Aorta (tissue), 5 donors: Measurements from ENCODE around the gene IQGAP2. TPM values are rescaled to one million over a fixed set of nuclear protein-coding genes. Genes with fewer than 3 reads are reported as not detected.

Experiments
- ATAC-seq: fragments of 200-7000 bp; cut with Tn5 transposase; one replicate; pipeline ENCODE4 v1.9.1; 2022; ENCODE audit warnings: moderate library complexity; ENCODE audit not compliant: low FRiP score
- DNase-seq, 2 donors: peaks; one replicate each; pipeline ENCODE4 v3.0.0-alpha.2; 2020
- H3K27ac ChIP-seq, 2 donors: one replicate each; pipeline ENCODE4 v1.5.1; 2013; ENCODE audit warnings: low read length in 2 of 2, mild to moderate bottlenecking in 2 of 2, moderate library complexity in 2 of 2, control low read depth in 1 of 2, inconsistent platforms in 1 of 2, low read depth in 1 of 2
- H3K27me3 ChIP-seq, 2 donors: one replicate each; pipeline ENCODE4 v1.6.1; 2013; ENCODE audit warnings: control low read depth in 1 of 2, low read length in 1 of 2, mild to moderate bottlenecking in 1 of 2, moderate library complexity in 1 of 2; ENCODE audit not compliant: insufficient read depth in 2 of 2, control insufficient read depth in 1 of 2
- H3K36me3 ChIP-seq, 2 donors: one replicate each; pipeline ENCODE4 v1.6.1; 2013; ENCODE audit warnings: control low read depth in 1 of 2, low read length in 1 of 2, mild to moderate bottlenecking in 1 of 2; ENCODE audit not compliant: insufficient read depth in 2 of 2, control insufficient read depth in 1 of 2
- H3K4me1 ChIP-seq, 2 donors: one replicate each; pipeline ENCODE4 v1.6.1; 2013; ENCODE audit warnings: low read length in 2 of 2, control low read depth in 1 of 2, mild to moderate bottlenecking in 1 of 2, moderate library complexity in 1 of 2; ENCODE audit not compliant: insufficient read depth in 2 of 2, control insufficient read depth in 1 of 2
- H3K4me3 ChIP-seq, 2 donors: one replicate each; pipeline ENCODE4 v1.5.1; 2013; ENCODE audit warnings: low read length in 2 of 2, control low read depth in 1 of 2, mild to moderate bottlenecking in 1 of 2
- H3K9me3 ChIP-seq: one replicate; pipeline ENCODE4 v1.6.1; 2013; ENCODE audit warnings: mild to moderate bottlenecking, low read length; ENCODE audit not compliant: control insufficient read depth
- WGBS, 2 donors: extraction: QIAGEN DNeasy Blood & Tissue Kit; methylation state at CpG; one replicate each; pipeline ENCODE4 v1.1.7; 2013; 5-methylcytosine and 5-hydroxymethylcytosine counted together
- intact Hi-C, 2 donors: fragments of 100-400 bp; cut with DNase I; formaldehyde crosslinking; loops; one replicate each; pipeline versions ENCODE4 v1.14.2 to v1.15.0; 2022
- polyA plus RNA-seq, 2 donors: library from polyadenylated mRNA; stranded (reverse); fragments of 200-250 nt; gene quantifications; one replicate each; pipeline ENCODE4 v1.2.3, GENCODE V29; 2013
- total RNA-seq, 2 donors: library from RNA; stranded (reverse); fragmentation: NEBNext Ultra II Directional; extraction: Animal tissue kit (Norgen Biotek cat#: 25700); gene quantifications; one replicate each; pipeline ENCODE4 v1.2.1, GENCODE V29; 2021
- donor health status: healthy with polysubstance abuse.
- donor health status: Bipolar disorder and iron deficiency.
- donor health status: DM: no; HTN: no; CAD: no.
- donor health status: DM: no; HTN: no; CAD: no.
- donor health status: DM: yes; HTN: yes; CAD: no.

The IQGAP2 gene
- total and polyA plus RNA-seq, 4 donors, result 2.6 to 40.2 (median 20.4) TPM

DNA sequence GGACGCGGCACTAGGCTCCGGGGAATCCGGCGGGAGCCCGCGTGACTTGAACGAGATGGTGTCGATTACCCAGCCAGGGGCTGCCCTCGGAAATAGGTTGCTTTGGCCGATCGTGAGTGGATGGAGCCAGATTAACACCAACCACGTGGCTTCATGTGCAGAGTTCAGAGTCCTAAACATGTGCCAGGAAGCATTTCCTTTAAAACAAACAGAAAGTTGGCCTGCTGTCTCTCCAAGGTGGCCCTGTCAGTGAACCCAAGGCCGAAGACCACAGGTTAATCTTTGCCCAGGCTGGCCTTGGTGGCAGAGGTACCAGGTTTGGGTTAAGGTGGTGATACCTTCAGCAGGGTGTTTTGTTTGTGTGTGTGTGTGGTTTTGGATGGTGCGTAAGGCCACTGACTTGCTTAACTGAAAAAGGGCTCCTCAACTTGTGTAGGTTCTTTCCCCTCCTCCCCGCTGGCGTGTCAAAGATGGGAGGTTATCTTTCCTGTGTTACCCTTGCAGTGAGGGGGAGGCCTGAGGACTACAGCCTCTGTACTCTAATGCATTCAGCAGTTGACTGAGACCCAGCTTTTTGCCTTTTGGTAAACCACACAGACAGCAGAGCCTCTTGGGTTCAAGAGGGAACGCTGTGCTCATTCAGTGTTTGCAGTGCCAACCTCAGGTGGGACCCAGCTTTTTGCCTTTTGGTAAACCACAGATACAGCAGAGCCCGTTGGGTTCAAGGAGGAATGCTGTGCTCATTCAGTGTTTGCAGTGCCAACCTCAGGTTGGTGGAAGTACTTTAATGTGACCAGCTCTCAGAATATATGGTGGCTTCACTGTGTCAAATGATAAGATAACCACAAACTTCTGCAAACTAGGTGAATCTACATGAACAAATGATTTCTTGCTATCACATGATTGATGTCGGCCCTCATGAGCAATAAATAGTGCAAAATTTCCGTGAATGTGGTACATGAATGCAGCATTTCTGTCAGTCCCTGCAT, 1.4 kb downstream of the IQGAP2 start:
- ATAC-seq (no peak), DNase-seq (peak in 1 of 2 donors; percentile 75)
- no peaks in the 10 kb centered on the region for H3K36me3 ChIP-seq
- H3K27ac ChIP-seq, result no peak overlapping the region
- H3K4me3 ChIP-seq, result no peak overlapping the region
- H3K4me1 ChIP-seq, result no peaks in the 10 kb centered on the region
- no peaks in the 10 kb centered on the region for H3K9me3 ChIP-seq
- intact Hi-C loops, result loop anchor here in 1 of 2 donors (1.0 kb wide), 1 partner anchor 15 kb away; no protein-coding TSS in a partner anchor
- 33 to 35% methylated on average over 21 of the region's 21 CpGs for WGBS, 2 donors
- no peaks in the 10 kb centered on the region for H3K27me3 ChIP-seq

DNA sequence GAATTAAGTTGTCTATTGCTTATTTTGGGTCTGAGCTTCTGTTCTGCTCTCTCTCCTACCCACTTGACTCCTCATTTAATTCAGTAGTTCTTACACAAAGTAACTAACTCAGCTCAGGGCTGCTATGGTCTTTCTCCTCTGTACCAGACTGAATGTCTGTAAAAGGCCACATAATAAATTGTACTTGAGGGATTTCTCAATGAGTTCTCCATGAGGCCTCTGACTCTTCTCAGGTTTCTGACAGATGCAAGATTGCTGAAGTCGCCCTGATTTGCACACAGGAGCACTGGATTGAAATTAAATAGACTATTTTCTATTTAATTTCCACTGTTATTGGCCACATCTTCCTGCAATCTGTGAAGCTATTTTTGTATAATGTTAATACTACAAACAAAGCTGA, 2.9 kb downstream of the IQGAP2 start:
- no peaks in the 10 kb centered on the region for H3K36me3 ChIP-seq
- no peak for ATAC-seq
- intact Hi-C loops, result no loop called here
- no peak overlapping the region for H3K27ac ChIP-seq
- no peaks in the 10 kb centered on the region for H3K9me3 ChIP-seq
- H3K4me1 ChIP-seq, result no peaks in the 10 kb centered on the region
- H3K27me3 ChIP-seq, result no peaks in the 10 kb centered on the region
- DNase-seq, result no peak
- H3K4me3 ChIP-seq, result no peak overlapping the region
- WGBS, 2 donors, result 54 to 72% methylated on average over 1 of the region's 1 CpG

DNA sequence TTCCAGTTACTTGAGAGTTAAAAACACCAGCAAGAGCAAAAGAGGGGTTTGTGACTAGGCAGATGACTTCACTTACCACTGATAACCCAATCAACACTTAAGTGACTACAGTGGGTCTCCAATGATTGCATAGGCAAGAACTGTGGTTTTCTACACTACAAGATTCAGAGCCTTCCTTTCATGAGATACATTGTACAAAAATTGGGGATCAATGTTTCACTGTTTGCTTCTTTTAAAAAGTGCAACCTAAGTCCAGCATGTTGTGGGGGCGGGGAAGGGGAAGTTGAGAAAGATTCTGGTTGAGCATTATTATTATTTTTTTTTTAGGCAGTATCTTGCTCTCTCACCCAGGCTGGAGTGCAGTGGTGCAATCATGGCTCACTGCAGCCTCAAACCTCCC, 3.6 kb downstream of the IQGAP2 start:
- ATAC-seq, result no peak
- 88 to 96% methylated on average over 1 of the region's 1 CpG for WGBS, 2 donors
- Histone ChIP-seq H3K4me3 (no peak overlapping the region), H3K36me3 (no peaks in the 10 kb centered on the region), H3K4me1 (no peaks in the 10 kb centered on the region), H3K27me3 (no peaks in the 10 kb centered on the region), H3K27ac (no peak overlapping the region), H3K9me3 (no peaks in the 10 kb centered on the region)
- no peak for DNase-seq
- intact Hi-C loops, result no loop called here

DNA sequence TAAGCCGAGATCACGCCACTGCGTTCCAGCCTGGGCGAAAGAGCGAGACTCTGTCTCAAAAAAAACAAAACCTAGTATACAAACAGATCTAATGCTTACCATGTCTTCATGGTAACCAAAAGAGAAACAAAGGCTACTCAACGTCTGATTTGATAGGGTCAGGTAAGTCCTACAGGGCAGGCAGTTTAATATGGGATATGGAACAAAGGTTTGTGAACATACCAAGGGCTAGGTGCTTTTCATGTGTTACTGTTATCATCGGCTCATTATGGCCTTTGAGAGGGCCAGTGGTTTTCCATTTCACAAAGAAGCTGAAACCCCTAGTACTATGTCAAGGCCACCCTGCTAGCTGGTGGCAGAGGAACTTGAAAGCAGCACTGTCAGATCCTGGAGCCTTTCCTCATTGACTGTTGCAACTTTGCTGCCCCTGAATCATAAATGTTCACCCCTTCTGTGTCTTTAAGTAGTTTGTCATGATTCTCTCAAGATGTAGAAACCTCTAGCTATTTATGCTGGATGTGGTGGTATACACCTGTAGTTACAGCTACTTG, 5.1 kb downstream of the IQGAP2 start:
- H3K27ac ChIP-seq, result no peak overlapping the region
- WGBS, 2 donors, result 89 to 91% methylated on average over 7 of the region's 7 CpGs
- no peak for ATAC-seq
- H3K4me1 ChIP-seq, result no peaks in the 10 kb centered on the region
- no peak overlapping the region for H3K4me3 ChIP-seq
- H3K9me3 ChIP-seq, result no peaks in the 10 kb centered on the region
- no peaks in the 10 kb centered on the region for H3K36me3 ChIP-seq
- no peak for DNase-seq
- intact Hi-C loops, result no loop called here
- no peaks in the 10 kb centered on the region for H3K27me3 ChIP-seq

DNA sequence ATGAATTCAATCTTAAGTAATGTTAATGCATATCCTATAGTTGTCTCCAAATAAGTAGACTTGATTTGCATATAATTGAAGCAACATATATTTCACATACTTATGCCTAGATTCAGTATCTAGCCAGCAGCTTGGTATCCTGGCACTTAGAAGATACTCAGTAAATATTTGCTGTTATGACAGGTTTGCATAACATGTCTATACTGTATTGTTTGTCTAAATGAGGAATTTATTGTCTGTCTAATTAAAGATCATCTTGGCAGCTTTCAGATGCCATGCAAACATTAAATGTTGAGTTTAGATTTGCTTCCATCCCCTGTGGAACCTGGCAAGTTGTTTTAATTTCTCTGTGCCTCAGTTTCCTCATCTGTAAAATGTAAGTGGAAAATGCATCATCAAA, 9.4 kb downstream of the IQGAP2 start:
- Histone ChIP-seq H3K9me3 (no peaks in the 10 kb centered on the region), H3K27me3 (no peaks in the 10 kb centered on the region), H3K4me1 (no peaks in the 10 kb centered on the region), H3K27ac (no peak overlapping the region), H3K36me3 (no peaks in the 10 kb centered on the region), H3K4me3 (no peak overlapping the region)
- no peak for ATAC-seq
- DNase-seq, result no peak
- intact Hi-C loops, result no loop called here

DNA sequence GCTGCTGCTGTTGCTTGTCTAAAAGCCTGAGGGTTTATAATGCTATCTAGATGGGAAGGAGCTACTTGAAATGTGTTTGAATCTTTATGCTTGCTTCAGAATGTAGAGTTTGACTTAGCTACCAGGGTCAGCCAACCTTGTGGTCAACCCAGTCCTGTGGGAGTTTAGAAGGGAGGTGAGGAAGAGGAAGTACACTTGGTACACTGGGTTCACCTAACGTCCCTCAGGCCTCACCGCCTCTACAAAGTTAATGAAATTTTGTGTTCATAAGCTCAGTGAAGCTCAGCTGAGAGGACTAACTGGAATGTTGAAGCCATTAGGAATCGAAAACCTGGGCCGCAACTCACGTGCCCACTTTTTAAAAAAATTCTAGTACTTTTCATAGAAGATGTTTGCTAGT, 10.7 kb downstream of the IQGAP2 start:
- no peak overlapping the region for H3K4me3 ChIP-seq
- no peaks in the 10 kb centered on the region for H3K4me1 ChIP-seq
- ATAC-seq, result no peak
- no peaks in the 10 kb centered on the region for H3K27me3 ChIP-seq
- H3K27ac ChIP-seq, result no peak overlapping the region
- 93% methylated on average over 5 of the region's 5 CpGs for WGBS, 2 donors
- DNase-seq, result no peak
- no peaks in the 10 kb centered on the region for H3K9me3 ChIP-seq
- H3K36me3 ChIP-seq, result no peaks in the 10 kb centered on the region
- intact Hi-C loops, result no loop called here

DNA sequence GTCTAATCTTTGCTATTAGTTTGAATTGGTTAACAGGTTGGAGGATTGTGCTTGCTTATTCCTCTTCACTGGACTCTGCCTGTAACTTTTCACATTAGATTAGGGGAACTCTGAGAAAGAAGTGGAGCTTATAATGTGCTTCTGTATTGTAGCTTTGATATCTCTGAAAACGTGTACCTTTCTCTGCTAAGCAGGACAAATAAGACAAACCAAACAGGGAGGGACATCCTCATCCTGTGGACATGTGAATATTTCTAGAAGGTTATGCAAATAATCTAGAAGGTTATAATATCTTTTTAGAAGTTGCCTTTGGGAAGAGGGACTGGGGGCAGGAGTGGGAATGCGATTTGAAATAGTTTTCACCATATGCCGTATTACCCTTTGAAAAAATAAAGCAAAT, 11.7 kb downstream of the IQGAP2 start:
- intact Hi-C loops, result no loop called here
- Histone ChIP-seq H3K9me3 (no peaks in the 10 kb centered on the region), H3K4me1 (no peaks in the 10 kb centered on the region), H3K27ac (no peak overlapping the region), H3K36me3 (no peaks in the 10 kb centered on the region), H3K27me3 (no peaks in the 10 kb centered on the region), H3K4me3 (no peak overlapping the region)
- WGBS, 2 donors, result 49 to 62% methylated on average over 3 of the region's 3 CpGs
- DNase-seq (no peak), ATAC-seq (no peak)

DNA sequence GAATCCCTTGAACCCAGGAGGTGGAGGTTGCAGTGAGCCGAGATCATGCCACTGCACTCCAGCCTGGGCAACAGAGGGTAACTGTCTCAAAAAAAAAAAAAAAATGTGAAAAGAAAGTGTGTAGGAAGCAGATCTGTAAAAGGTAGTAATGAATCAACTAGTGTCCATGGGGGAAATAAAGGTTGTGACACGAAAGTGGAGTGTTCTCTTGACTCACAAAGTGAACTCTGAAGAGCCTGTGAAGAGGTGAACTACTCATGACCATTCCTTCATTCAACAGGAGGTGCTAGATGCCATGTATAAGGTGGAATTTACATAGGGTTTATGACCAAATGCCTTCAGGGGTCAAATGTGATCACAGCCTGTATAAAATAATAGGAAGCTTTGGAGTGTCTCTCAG, 12.8 kb downstream of the IQGAP2 start:
- no peaks in the 10 kb centered on the region for H3K9me3 ChIP-seq
- no peaks in the 10 kb centered on the region for H3K4me1 ChIP-seq
- no peaks in the 10 kb centered on the region for H3K27me3 ChIP-seq
- ATAC-seq (no peak), DNase-seq (no peak)
- no peak overlapping the region for H3K4me3 ChIP-seq
- 92 to 95% methylated on average over 2 of the region's 2 CpGs for WGBS, 2 donors
- intact Hi-C loops, result no loop called here
- no peak overlapping the region for H3K27ac ChIP-seq
- H3K36me3 ChIP-seq, result no peaks in the 10 kb centered on the region
